ENCODE results near the gene C1QTNF2. TPM values are rescaled to one million over a fixed set of nuclear protein-coding genes. Genes with fewer than 3 reads are reported as not detected.

Gene C1QTNF2
- total and polyA plus RNA-seq, 4 donors, result 0.17 to 0.37 (median 0.23) TPM

- Histone ChIP-seq H3K9ac (ENCODE audit: low read depth in 1 of 2, low read length in 2 of 2) (no peak overlapping the region), H3K36me3 (ENCODE audit: control insufficient read depth in 4 of 4, insufficient read depth in 3 of 4, low read depth in 1 of 4, low read length in 3 of 4) (no peaks in the 10 kb centered on the region), H3K27me3 (ENCODE audit: control insufficient read depth in 4 of 4, insufficient read depth in 4 of 4, low read length in 3 of 4) (peaks cover 0 to under 1% (median 0%) of the 10 kb centered on the region in 4 donors), H3K27ac (ENCODE audit: low read depth in 1 of 2, low read length in 2 of 2) (no peak overlapping the region), H3K4me1 (ENCODE audit: control insufficient read depth in 4 of 4, insufficient read depth in 4 of 4, low read length in 3 of 4) (peaks cover 0 to 5% (median 0%) of the 10 kb centered on the region in 4 donors), H3K9me3 (ENCODE audit: control insufficient read depth in 4 of 4, low read length in 3 of 4) (no peaks in the 10 kb centered on the region), H3K4me3 (ENCODE audit: low read depth in 1 of 3, low read length in 3 of 3) (no peak overlapping the region)
- no peak for DNase-seq (ENCODE audit: low spot score)
- TF ChIP-seq REST (IDR thresholded peaks at IDR 0.05) (no peak), FOXA1 (IDR thresholded peaks at IDR 0.05) (no peak), YY1 (IDR thresholded peaks at IDR 0.05) (no peak), HNF4A (conservative IDR thresholded peaks at IDR 0.05) (no peak), RXRA (IDR thresholded peaks at IDR 0.05) (no peak), TAF1 (conservative IDR thresholded peaks at IDR 0.05) (no peak), NR2F2 (IDR thresholded peaks at IDR 0.05) (no peak), SP1 (IDR thresholded peaks at IDR 0.05) (no peak), MAX (IDR thresholded peaks at IDR 0.05) (no peak), GABPA (IDR thresholded peaks at IDR 0.05 in 1 of 2, conservative IDR thresholded peaks at IDR 0.05 in 1 of 2) (no peak), JUND (IDR thresholded peaks at IDR 0.05) (no peak), FOXA2 (IDR thresholded peaks at IDR 0.05) (no peak), RAD21 (IDR thresholded peaks at IDR 0.05) (no peak)
- 77% methylated on average over 11 of the region's 11 CpGs for WGBS
Measured at GRCh38 chr5:160348080-160348479, 22.3 kb downstream of the C1QTNF2 start.

GRCh38 chr5:160347448-160347847, 23.0 kb downstream of the C1QTNF2 start:
- no peaks in the 10 kb centered on the region for H3K9me3 ChIP-seq (ENCODE audit: control insufficient read depth in 4 of 4, low read length in 3 of 4)
- H3K4me3 ChIP-seq (ENCODE audit: low read depth in 1 of 3, low read length in 3 of 3), result no peak overlapping the region
- no peaks in the 10 kb centered on the region for H3K36me3 ChIP-seq (ENCODE audit: control insufficient read depth in 4 of 4, insufficient read depth in 3 of 4, low read depth in 1 of 4, low read length in 3 of 4)
- no peaks in the 10 kb centered on the region for H3K27me3 ChIP-seq (ENCODE audit: control insufficient read depth in 4 of 4, insufficient read depth in 4 of 4, low read length in 3 of 4)
- H3K4me1 ChIP-seq (ENCODE audit: control insufficient read depth in 4 of 4, insufficient read depth in 4 of 4, low read length in 3 of 4), result peaks cover 0 to 5% (median 0%) of the 10 kb centered on the region in 4 donors
- H3K27ac ChIP-seq (ENCODE audit: low read depth in 1 of 2, low read length in 2 of 2), result no peak overlapping the region
- H3K9ac ChIP-seq (ENCODE audit: low read depth in 1 of 2, low read length in 2 of 2), result no peak overlapping the region
- TF ChIP-seq SP1 (IDR thresholded peaks at IDR 0.05), result no peak
- TF ChIP-seq CTCF (IDR thresholded peaks at IDR 0.05; ENCODE audit: low read depth, low read length, missing input control), result no peak
- no peak for TF ChIP-seq HNF4A (conservative IDR thresholded peaks at IDR 0.05)
- no peak for TF ChIP-seq MAX (IDR thresholded peaks at IDR 0.05)
- TF ChIP-seq NR2F2 (IDR thresholded peaks at IDR 0.05), result no peak
- TF ChIP-seq RXRA (IDR thresholded peaks at IDR 0.05), result no peak
- no peak for TF ChIP-seq REST (IDR thresholded peaks at IDR 0.05)
- TF ChIP-seq GABPA (IDR thresholded peaks at IDR 0.05 in 1 of 2, conservative IDR thresholded peaks at IDR 0.05 in 1 of 2), result no peak
- no peak for TF ChIP-seq HNF4G (IDR thresholded peaks at IDR 0.05)
- no peak for TF ChIP-seq RAD21 (IDR thresholded peaks at IDR 0.05)
- 65% methylated on average over 6 of the region's 6 CpGs for WGBS
- DNase-seq (ENCODE audit: low spot score), result no peak
